KMS-11 (cell line): ENCODE data around the gene SP100.

Experiments
- H2AFZ ChIP-seq: fragments of 200-600 bp; sonication (generic); 2 replicates; pipeline ENCODE4 v1.6.1; 2016; ENCODE audit warnings: antibody characterized with exemption, mixed run types, low read depth
- H3K27ac ChIP-seq: fragments of 200-600 bp; sonication (generic); 2 replicates; pipeline ENCODE4 v1.6.1; 2016; ENCODE audit warnings: mild to moderate bottlenecking, mixed run types
- H3K27me3 ChIP-seq: fragments of 200-600 bp; sonication (generic); 2 replicates; pipeline ENCODE4 v1.6.1; 2017; ENCODE audit warnings: mild to moderate bottlenecking, low read depth, mixed run types, moderate library complexity; ENCODE audit not compliant: insufficient read depth
- H3K36me3 ChIP-seq: fragments of 200-600 bp; sonication (generic); 2 replicates; pipeline ENCODE4 v1.6.1; 2017; ENCODE audit warnings: mild to moderate bottlenecking, mixed run types; ENCODE audit not compliant: insufficient read depth
- H3K4me1 ChIP-seq: fragments of 200-600 bp; sonication (generic); 2 replicates; pipeline ENCODE4 v1.6.1; 2016; ENCODE audit warnings: mild to moderate bottlenecking, low read depth, mixed run types; ENCODE audit not compliant: poor library complexity, severe bottlenecking
- H3K4me2 ChIP-seq: fragments of 200-600 bp; sonication (generic); 2 replicates; pipeline ENCODE4 v1.7.0; 2016; ENCODE audit warnings: mild to moderate bottlenecking, mixed run types
- H3K4me3 ChIP-seq: fragments of 200-600 bp; sonication (generic); IDR thresholded peaks from 2 replicates; pipeline ENCODE4 v1.6.1; 2017; ENCODE audit warnings: low read depth, low read length, mixed read lengths; ENCODE audit not compliant: insufficient read depth
- H3K79me2 ChIP-seq: fragments of 200-600 bp; sonication (generic); 2 replicates; pipeline ENCODE4 v1.6.1; 2016; ENCODE audit warnings: low read depth, mixed run types; ENCODE audit not compliant: insufficient read depth
- H3K9ac ChIP-seq: fragments of 200-600 bp; sonication (generic); 2 replicates; pipeline ENCODE4 v1.6.1; 2016; ENCODE audit warnings: mild to moderate bottlenecking, mixed run types
- H4K20me1 ChIP-seq: fragments of 200-600 bp; sonication (generic); 2 replicates; pipeline ENCODE4 v1.6.1; 2016; ENCODE audit warnings: mild to moderate bottlenecking, mixed run types; ENCODE audit not compliant: insufficient read depth
- CTCF ChIP-seq: fragments of 200-600 bp; sonication (generic); conservative IDR thresholded peaks from 2 replicates; pipeline ENCODE4 v1.6.1; 2017; ENCODE audit warnings: low read depth, mild to moderate bottlenecking, antibody characterized with exemption, low read length, moderate library complexity, mixed read lengths

The SP100 gene

GRCh38 chr2:230416061-230416721 lies at the start of gene SP100:
Gene SP100 (plus strand): TSS chr2:230416201. CDS start chr2:230416297, 96 bp downstream.
- no peak for TF ChIP-seq CTCF
- Histone ChIP-seq H3K27me3 (no peaks in the 10 kb centered on the region), H3K9ac (peak within 1 kb of the TSS; percentile 69), H2AFZ (peak within 1 kb of the TSS; percentile 86), H3K4me3 (peak within 1 kb of the TSS; percentile 94), H3K4me2 (peak within 1 kb of the TSS; percentile 100), H3K36me3 (no peaks in the 10 kb centered on the region), H3K27ac (peak within 1 kb of the TSS; percentile 61), H4K20me1 (no peaks in the 10 kb centered on the region), H3K79me2 (peaks cover 14% of the 10 kb centered on the region; the same call in 1 of the 2 replicates), H3K4me1 (peaks cover 37% of the 10 kb centered on the region)

- Histone ChIP-seq H3K27me3 (no peaks in the 10 kb centered on the region), H3K27ac (no peak overlapping the region), H3K4me3 (no peak overlapping the region), H3K4me2 (no peak overlapping the region), H3K36me3 (no peaks in the 10 kb centered on the region), H3K9ac (no peak overlapping the region), H3K4me1 (no peaks in the 10 kb centered on the region), H4K20me1 (no peaks in the 10 kb centered on the region), H3K79me2 (no peaks in the 10 kb centered on the region), H2AFZ (no peak overlapping the region)
- TF ChIP-seq CTCF, result no peak
Observed at GRCh38 chr2:230382108-230382507, 33.9 kb upstream of the SP100 start.

- no peaks in the 10 kb centered on the region for H3K79me2 ChIP-seq
- no peak overlapping the region for H2AFZ ChIP-seq
- H3K27ac ChIP-seq, result no peak overlapping the region
- no peaks in the 10 kb centered on the region for H3K4me1 ChIP-seq
- no peak for TF ChIP-seq CTCF
- no peak overlapping the region for H3K4me2 ChIP-seq
- no peaks in the 10 kb centered on the region for H3K27me3 ChIP-seq
- no peak overlapping the region for H3K9ac ChIP-seq
- H3K4me3 ChIP-seq, result no peak overlapping the region
- H4K20me1 ChIP-seq, result no peaks in the 10 kb centered on the region
- H3K36me3 ChIP-seq, result no peaks in the 10 kb centered on the region
Observed at GRCh38 chr2:230383453-230383852, 32.5 kb upstream of the SP100 start.

- no peaks in the 10 kb centered on the region for H3K36me3 ChIP-seq
- no peaks in the 10 kb centered on the region for H4K20me1 ChIP-seq
- no peak overlapping the region for H3K4me2 ChIP-seq
- H3K4me3 ChIP-seq, result no peak overlapping the region
- no peak for TF ChIP-seq CTCF
- H3K79me2 ChIP-seq, result no peaks in the 10 kb centered on the region
- H3K9ac ChIP-seq, result no peak overlapping the region
- no peaks in the 10 kb centered on the region for H3K4me1 ChIP-seq
- no peak overlapping the region for H3K27ac ChIP-seq
- no peaks in the 10 kb centered on the region for H3K27me3 ChIP-seq
- no peak overlapping the region for H2AFZ ChIP-seq
Observed at GRCh38 chr2:230384986-230385385, 31.0 kb upstream of the SP100 start.
